Bone marrow (tissue), 2 donors: Measurements from ENCODE around the gene GNB5.
"Not testable (repeated sequence)": the region's sequence is repeated elsewhere in the genome, so short reads cannot be mapped to it uniquely, and the experiment has no call there.

Source experiments
- DNase-seq, 2 donors: peaks; one replicate each; lab custom pipeline; 2025; lab: John Stamatoyannopoulos, UW

Gene GNB5

DNA sequence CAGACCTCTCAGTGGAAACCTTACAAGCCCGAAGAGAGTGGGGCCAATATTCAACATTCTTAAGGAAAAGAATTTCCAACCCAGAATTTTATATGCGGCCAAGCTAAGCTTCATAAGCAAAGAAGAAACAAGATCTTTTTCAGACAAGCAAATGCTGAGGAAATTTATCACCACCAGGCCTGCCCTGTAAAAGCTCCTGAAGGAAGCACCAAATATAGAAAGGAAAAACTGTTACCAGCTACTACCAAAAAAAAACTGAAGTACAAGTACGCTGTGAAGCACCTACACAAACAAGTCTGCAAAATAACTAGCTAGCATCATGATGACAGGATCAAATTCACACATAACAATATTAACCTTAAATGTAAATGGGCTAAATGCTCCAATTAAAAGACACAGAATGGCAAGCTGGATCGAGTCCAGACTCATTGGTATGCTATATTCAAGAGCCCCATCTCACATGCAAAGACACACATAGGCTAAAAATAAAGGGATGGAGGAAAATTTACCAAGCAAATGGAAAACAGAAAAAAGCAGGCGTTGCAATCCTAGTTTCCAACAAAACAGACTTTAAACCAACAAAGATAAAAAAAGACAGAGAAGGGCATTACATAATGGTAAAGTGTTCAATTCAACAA is 25.6 kb downstream of the GNB5 start:
- DNase-seq = not testable (repeated sequence)

DNA sequence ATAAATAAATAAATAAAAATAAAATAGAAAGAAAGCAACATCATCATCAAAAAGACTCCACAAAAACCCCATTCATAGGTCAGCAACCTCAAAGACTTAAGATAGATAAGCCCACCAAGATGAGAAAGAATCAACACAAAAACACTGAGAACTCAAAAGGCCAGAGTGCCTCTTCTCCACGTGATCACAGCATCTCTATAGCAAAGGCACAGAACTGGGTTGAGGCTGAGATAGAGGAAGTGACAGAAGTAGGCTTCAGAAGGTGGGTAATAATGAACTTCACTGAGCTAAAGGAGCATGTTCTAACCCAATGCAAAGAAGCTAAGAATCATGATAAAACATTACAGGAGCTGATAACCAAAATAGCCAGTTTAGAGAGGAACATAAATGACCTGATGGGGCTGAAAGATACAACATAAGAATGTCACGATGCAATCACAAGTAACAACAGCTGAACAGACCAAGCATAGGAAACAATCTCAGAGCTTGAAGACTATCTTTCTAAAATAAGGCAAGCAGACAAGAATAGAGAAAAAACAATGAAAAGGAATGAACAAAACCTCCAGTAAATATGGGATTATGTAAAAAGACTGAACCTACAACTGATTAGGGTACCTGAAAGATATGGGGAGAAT is 26.4 kb downstream of the GNB5 start:
- DNase-seq = peak in 1 of 2 donors; percentile 3

DNA sequence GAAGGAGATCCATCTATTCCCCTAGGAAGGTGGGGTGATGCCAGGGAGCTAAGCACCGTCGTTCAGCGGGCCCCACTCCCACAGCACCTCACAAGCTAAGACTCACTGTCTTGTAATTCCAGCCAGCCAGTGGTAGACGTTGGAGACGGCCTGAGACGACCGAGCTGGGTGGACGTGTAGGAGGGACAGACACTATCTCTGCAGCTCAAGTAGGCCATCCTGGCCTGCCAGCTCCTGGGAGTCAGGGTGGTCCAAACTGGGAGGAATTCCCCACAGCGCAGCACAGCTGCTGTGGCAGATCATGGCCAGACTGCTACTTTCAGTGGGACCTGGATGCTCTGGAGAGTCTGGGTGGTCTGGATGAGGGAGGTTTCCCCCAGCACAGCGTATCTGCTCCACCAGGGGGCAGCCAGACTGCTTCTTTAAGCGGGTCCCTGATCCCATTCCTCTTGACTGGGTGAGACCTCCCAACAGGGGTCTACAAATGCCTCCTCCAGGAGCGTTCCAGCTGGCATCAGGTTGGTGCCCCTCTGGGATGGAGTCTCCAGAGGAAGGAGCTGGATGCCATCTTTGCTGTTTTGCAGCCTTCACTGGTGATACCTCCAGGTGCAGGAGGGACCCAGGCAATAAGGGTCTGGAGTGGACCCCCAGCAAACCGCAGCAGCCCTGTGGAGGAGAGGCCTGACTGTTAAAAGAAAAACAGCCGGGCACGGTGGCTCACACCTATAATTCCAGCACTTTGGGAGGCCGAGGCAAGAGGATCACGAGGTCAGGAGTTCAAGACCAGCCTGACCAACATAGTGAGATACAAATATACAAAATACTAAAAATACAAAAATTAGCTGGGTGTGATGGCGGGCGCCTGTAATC is 27.6 kb downstream of the GNB5 start:
- no peak for DNase-seq

DNA sequence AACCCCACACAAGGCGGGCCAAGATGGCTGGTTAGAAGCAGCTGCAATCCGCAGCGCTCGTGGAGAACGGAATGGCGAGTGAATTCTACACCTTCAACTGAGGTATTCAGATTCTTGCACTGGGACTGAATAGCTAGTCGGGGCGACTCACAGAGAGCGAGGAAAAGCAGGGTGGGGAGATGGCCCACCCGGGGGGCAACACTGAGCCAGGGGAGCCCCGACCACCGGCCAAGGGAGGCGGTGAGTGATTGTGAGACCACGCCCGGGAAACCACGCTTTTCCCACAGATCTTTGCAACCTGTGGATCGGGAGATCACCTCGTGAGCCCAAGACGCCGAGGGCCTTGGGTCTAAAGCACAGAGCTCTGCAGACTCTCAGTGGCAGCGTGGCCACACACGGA is 28.3 kb downstream of the GNB5 start:
- DNase-seq = no peak

DNA sequence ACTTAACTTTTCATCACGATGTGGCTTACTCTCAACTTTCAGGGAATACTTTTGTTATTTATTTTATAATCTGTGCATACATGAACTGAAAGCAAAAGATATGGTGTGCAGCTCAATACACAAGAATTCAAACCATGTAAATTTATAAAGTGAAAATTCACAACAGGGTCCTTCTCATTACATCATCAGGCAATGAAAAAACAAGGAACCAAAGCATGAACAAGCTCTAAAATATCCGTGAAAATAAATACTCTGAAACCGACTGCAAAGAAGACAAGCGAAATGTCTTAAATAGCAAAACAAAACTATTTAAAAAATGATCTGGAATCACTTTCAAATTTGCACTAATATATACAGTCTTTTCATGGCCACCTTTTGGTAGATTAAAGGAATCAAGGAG is 28.9 kb downstream of the GNB5 start:
- no peak for DNase-seq

DNA sequence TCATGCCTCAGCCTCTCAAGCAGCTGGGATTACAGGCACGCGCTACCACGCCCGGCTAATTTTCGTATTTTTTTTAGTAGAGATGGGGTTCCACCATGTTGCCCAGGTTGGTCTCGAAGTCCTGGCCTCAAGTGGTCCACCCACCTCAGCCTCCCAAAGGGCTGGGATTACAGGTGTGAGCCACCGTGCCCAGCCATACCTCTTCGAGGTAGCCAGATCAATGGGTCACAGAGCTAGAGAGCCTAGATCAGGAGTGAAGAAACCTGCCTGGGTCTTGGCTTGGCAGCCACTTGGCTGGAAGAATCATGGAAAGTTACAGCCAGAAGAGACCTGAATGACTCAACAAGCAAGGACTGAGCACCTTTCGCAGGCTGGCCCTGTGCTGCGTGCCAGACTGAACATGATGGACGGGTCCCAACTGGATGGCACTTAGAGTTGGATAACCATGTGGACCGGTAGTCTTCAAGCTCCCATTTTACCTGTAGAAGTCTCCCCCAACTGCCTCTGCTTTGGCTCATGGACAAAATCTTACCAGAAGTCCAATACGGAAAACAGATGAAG is 29.7 kb downstream of the GNB5 start:
- no peak for DNase-seq

DNA sequence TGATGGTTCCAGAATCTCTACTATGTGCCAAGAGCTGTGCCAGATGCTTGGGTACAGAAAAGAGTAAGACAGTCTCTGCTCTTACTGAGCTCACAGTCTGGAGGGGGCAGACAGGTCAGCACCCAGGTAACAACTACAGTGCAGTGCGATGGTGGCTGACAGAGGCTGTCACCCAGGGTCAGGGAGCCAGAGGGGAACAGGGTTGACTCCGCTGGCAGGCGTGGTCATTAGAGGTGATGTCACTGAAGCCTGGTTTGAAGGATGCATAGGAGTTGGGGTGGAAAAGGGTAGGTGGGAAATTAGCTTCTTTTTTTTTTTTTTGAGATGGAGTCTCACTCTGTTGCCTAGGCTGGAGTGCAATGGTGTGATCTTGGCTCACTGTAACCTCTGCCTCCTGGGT is 31.5 kb downstream of the GNB5 start:
- no peak for DNase-seq

DNA sequence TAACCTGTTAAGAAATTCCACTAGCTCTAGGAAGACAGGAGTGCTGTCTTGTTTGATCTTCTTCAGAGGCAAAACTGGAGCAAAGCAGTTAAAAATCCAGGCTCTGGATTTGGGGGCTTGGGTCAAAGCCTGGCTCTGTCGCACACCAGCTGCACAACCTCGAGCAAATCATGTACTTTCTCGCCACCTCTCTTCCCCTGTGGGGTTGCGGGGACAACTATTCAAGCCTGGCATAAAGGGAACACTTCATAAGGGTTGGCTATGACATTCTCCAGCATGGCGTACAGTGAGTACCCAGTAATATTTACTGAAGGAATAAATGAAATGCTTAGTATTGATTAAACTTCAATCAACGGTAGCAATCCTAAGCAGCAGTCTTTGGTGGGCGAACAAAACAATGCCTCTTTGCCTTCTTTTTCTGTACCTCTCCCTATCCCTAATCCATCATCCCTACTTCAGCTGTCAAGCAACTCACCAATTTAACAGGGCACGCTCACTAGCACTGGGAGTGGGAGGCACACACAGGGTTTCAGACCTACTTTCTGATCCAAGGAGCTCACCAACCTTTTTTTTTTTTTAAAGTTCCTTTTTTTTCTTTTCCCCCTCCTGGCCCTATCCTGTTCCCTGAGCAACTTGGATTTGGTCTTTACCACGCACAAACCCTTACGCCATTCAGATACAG is 33.0 kb downstream of the GNB5 start:
- no peak for DNase-seq

DNA sequence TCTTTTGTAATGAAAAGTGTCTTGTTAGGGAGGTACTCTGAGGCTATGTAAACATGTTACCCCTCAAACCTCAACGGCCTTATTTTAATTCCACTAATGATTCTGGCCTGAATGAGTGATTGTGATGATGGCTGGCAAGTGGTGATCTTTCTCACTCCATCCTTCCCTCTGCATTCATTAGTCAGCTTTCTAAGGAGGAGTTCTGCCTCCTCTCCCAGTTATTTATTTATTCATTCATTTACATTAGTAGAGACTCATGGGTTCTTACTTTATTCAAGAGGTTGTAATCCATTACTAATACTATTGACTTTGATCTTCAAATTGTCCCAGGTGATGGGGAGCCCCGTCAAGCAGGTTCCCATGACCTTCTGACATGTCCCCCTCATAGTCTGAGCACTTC is 35.3 kb downstream of the GNB5 start:
- DNase-seq = no peak

DNA sequence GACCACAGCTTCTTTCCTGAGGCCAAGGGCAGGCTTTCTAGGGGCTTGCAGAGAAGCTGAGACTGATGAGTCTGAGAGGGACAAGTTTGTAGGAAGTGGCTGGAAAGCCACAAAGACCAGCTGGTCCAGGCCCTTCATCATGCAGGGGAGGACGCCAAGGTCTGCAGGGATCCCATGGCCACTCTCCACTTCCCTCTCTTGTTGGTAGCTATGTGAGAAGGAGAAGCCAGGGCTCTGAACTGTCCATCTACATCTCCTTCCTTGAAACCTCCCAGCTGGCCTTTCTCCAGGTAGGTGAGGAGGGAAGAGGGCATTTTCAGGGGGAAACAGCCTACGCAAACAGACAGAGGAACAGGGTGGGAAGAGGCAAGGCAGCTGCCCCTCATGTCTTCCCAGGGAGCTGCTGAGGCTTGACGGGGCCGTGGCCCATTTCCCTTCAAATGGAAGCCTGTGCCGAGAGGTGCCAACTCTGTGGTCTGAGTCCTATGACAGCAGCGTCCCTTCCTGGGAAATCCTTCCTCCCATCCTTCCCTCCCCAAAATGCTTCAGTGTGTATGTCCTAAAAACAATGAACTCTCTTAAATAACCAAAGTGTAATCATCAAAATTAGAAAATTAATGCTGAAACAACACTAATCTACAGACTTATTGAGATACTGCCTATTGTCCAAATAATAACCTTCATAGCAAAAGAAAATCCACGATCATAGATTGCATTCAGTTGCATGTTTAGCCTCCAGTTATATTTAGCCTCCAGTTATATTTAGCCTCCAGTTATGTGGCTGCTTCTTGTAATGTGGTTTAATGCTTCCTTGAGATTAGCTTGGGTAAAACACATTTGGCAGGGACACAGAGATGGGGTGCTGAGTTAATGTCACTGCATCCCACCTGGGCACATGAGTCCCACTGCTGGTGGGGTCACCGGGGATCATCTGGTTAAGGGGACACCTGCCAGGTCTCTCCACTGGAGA is 36.0 kb downstream of the GNB5 start:
- DNase-seq = no peak

DNA sequence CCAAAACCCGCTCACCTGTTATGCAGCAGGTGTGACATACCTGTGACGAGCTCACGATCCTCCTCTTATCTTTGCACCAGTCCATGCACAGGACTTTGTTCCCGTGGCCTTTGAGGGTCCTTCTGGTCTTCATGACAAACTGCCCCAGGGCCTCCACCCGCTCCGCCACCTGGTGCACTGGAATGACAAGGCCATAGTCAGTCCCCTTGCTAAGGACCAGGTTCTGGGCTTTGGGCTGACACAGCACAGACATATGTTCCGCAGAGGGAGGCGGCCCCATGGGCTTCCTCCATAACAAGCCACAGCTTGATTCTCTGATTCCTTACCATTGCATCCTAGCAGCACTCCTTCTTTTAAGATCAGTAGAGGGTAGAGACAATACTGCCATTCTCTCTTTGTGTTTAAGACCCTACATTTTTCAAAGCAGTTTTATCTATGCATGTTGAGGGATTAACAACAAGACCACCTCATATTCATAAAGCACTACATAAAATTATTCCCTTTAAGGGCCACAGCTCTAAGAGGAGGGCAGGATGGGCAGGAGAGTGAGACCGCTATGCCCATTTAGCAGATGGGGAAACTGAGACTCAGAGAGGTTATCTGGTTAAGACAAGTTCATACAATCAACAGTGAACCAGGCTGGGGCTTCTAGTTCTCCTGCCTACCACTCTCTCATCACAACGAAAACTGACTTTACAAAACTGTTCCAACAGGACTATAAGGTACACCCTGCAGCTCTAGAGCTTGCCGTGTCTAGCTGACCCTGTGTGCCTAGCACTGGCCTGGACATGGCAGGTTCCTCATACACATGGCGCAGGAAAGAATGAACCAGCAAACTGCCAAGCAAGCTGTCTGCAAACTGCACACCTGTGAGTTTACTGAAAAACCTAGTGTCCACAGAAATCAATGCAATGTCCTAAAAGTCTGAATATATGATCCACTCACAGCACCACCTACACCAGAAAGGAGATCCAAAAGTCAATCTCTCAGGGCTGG is 37.0 kb downstream of the GNB5 start:
- DNase-seq = no peak

DNA sequence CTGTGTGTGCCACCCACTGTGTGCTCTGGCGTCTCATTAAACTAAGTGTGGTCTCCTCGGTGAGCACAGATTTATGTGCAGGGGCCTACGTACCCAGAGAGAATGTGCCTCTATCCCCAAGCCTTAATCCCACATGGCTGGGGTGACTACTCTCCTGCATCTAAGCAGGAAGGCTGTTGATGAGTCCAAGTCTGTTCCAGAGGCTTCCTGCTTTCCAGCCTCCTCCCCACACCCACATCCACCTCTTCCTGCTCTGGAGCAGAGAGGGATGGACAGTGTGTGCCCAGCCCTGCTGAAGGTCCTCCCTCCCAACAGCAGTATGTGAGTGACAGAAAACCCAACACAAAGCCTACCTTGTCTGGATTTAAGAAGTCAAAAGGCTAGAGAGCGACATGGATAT is 39.8 kb downstream of the GNB5 start:
- no peak for DNase-seq

DNA sequence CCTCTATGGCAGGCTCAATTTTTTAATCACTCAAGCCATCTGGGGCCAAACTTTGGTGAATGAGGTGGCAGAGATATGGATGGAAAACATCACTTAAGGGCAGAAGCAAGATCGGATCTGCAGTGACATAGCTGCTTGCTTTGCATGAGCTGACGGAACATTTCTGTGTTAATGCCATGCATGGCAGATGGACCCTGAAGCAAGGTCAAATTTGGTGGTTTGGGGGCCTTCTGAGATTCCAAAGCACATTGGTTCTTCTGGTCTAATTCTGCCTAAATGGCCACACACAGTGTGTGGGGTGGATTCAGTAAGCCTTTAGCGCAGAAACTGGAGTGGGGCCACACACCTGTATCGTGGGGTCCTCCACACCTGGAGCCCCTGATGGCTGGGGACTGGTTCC is 40.3 kb downstream of the GNB5 start:
- no peak for DNase-seq

DNA sequence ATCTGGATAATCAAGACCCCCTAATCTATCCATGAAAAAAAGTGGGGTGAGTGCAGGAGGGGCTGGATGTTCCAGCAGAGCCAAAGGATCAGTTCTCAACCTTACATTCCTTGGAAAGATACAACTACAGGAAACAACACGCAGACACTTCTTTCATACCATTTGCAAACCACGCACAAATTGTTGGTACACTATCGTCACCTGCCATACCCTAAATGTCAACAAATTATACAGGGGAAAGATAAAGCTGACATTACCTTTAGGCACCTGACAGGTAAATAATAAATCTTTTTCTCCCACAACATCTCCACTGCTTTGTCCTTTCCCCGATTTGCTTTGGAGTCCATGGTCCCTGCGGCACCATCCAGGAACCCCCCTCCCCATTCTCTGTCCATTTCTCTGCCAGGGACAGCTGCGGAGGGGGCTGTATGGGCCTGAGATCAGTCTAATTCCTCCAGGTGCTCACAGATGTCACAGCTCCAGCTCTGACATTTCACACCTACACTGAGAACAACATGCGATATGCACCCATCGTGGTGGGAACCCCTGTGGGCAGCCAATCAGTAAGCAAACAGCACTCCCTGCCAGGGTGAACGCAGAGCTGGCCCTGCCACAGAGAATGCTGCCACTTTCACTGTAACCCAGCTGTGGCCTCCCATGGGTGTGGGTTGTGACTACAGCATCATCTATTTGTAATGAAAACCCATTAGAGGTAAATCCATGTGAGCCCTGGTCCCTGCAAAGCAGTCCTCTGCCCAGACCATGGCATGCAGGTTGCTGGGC is 41.0 kb downstream of the GNB5 start:
- no peak for DNase-seq

DNA sequence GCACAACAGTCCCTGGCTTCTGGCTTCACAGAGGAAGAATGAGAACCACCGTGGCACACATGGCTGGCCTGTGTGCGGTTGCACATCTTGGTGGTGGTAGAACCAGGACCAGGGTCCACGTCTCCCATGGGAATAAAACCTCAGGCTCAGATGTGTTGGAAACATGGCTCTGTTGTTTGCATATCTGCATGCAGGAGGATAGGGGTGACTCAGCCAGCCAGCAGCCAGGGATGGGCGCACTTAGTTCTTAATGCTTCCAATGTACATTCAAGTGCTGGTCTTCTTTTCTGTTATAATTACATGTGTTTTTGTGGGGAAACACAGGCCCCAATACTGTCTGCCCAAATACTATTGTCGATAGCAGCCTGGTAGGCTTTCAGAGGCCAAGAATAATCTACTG is 42.8 kb downstream of the GNB5 start:
- no peak for DNase-seq

DNA sequence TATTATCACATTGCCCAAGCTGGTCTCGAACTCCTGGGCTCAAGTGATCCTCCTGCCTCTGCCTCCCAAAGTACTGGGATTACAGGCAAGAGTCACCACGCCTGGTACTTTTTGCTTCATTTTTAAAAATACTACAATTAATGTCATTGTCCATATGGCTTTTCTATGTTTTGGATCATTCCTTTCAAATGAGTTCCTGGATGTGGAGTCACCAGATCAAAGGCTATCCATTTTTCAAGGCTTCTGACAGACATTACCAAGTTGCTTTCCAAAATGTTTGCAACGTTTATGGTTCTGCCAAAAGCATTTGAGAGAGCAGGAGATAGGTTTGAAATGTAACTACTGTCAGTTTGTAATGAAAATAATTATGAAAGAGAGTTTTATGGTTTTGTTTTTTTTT is 44.4 kb downstream of the GNB5 start:
- DNase-seq = no peak

DNA sequence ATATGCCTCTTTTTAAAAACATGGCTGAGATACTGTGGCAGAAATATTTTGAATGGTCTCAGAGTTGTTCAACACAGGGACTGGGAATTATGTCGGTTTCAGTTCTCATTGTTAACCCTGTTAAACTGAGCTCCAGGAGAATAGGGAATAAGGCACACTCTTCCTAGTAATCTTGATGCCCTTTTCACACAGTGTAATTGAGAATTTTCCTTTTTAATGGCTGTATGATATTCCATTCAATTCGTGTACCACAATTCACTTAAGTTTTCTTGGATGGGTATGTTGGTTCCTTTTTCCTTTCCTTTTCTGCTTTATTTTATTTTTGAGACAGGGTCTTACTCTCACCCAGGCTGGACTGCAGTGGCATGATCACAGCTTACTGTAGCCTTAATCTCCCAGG is 44.9 kb downstream of the GNB5 start:
- no peak for DNase-seq

DNA sequence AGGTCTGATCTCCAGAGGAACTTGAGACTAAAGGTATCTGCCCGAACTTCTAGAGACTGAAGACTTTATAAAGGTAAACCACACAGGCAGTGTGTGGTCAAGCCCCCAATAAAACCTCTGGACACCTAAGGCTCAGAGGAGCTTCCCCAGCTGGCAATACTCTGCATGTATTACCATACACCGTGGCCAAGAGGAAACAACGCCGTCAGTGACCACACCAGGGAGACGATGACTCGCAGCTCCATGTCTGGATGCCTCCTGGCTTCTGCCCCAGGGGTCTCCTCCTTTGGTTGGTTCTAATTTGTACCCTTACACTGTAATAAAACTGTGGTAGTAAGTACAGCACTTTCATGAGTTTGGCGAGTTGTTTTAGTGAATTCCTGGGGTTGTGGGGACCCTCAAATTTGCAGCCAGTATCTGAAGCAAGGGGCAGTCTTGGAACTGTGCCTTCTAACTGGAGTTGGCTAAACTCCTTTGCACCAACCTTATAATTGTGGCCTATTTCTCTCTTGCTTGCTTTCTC is 46.5 kb downstream of the GNB5 start:
- DNase-seq = no peak

DNA sequence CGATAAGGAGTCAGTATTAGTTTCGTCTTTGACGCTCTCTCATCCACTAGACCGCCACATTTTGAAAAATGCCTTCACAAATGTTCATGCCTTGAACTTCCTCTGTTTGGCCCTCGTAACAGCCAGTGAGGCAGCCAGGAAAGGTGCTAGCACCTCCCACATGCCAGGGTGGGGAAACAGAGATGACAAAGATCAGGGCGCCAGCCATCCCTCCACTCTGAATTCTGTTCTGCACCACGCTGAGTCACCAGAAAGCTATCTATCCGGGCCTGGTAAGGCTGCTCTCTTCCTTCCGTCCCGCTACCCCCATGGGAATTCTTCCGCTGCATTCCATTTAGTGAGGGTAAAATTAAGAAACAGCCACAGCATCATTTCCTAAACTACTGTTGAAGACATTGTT is 47.3 kb downstream of the GNB5 start:
- no peak for DNase-seq
